Stimulated activated CD8-positive, alpha-beta memory T cell treated with anti-CD3 and anti-CD28 coated beads, Interleukin-7, amount 100 ng/mL, for 1 hour (primary cell): ENCODE results near the gene MLLT6.
"Not testable (repeated sequence)": the region's sequence is repeated elsewhere in the genome, so short reads cannot be mapped to it uniquely, and the experiment has no call there.

Experiments used
- DNase-seq, 2 donors: peaks; one replicate each; pipeline ENCODE4 v3.0.0-alpha.2; 2020; ENCODE audit warnings: low read depth in 2 of 2

The MLLT6 gene

DNA sequence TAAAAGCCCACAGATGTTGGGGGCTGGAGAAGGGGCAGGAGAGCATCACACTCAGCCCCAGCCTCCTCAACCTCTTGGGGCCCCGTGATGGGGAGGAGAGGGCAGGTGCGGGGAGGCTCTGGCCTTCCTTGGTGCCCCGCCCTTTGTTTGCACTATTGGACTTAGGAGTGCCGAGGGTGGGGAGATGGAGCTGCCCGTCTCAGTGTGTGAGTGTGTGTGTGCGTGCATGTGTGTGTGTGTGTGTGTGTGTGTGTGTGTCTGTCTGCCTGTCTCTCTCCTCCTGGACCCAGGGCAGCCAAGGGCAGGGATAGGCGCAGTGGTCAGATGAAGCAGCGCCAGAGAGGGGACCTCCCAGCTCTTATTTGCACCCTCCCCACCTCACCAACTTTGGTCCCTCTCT is 21.1 kb downstream of the MLLT6 start:
- not testable (repeated sequence) for DNase-seq

DNA sequence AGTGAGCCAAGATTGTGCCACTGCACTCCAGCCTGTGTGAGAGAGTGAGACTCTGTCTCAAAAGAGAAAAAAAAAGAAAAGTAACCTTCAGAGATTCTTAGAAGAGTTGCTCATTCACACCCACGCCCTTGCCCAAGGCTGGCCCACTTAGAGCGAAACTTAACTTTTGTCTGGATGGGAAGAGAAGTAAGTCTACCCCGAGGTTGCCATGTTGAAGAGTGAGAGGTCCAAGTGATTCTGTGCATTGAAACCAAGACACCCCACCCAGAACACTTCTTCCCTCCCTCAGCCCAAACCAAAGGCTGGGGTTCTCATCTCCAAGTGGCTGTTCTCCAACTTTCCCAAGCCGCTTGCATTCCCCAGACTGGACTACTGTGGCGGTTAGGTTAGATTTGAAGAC is 22.7 kb downstream of the MLLT6 start:
- peak in 1 of 2 donors; percentile 40 for DNase-seq

DNA sequence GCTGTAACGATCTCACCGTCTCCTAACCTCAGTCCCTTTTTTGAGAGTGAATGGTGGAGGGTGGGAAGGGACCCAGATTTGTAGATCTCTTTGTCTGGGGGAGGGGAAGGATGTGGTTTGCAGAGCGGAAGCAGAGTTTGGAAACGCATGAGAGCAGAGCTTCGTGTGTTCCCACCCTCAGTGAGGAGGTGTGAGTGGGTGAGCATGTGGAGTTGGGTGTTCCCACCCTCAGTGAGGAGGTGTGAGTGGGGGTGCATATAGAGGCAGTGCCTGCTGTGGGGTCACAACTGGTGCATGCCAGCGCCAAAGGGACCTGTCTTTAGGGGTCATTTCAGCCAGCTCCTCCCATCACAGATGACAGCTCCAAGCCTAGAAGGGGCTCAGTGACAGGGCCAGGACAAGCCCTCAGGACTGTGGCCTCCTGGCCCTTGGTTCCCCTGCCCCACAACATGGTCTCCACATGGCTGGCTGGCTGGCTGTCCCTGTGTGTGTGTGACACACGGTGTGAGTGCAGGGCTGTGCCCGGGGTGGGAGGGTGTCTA is 23.3 kb downstream of the MLLT6 start:
- peak; percentile 41 to 48 for DNase-seq

DNA sequence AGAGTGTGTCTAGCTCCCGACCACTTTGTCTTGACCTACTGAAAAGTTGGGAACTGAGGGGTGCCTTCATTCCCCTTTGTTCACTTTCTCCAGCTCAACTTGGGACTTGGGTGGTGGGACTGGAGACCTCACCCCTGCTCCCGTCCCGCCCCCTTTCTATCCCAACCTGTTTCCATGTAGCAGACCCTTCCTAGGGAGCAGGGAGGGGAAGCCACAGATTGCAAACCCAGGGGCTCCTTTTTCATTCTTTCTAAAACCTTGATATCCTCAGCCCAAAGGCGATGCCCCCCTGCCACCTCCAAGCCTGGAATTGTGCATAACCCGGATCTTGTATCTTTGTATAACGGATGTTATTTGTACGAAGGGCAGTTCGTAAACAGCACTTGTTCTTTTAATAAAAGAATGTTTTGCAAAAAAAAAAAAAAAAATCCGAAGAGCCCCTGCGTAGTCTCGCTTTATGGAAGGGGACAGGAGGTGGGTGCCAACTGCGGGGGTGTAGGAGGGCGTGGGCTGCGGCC is 24.4 kb downstream of the MLLT6 start:
- no peak for DNase-seq

DNA sequence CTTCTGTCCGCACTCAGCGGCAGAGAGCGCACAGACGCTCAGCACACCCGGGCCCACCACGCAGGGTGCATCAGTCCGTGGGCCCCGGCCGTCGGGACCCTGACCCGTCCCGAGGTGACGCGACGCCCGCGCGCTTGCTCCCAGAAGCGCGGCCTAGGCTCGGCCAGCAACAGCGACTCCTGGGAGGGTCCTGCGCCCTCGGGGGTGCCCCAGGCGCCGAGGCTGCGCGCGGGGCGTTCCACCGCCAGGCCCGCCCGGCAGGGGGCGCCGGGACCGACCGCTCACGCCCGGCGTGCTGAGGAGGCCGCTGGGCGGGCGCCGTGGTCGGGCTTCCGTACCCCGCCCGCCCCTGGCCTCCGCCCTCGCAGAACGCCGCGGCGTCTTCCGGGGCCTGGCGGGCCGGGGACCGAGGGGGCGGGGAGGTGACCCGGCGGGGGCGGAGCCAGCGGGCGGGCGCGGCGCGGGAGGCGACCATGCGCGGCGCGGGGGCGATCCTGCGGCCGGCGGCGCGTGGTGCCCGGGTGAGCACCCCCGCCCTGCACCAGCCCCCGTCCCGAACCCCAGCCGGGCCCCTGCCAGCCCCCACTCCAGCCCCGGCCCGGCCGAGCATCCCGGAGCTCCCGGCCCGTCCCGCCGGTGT is 24.9 kb downstream of the MLLT6 start, which contains the start of gene CISD3:
CISD3 (plus strand) TSS at position 456 of the 640 bp plus-strand sequence; CDS start at position 474, 18 bp downstream.
- DNase-seq: peak; percentile 71

DNA sequence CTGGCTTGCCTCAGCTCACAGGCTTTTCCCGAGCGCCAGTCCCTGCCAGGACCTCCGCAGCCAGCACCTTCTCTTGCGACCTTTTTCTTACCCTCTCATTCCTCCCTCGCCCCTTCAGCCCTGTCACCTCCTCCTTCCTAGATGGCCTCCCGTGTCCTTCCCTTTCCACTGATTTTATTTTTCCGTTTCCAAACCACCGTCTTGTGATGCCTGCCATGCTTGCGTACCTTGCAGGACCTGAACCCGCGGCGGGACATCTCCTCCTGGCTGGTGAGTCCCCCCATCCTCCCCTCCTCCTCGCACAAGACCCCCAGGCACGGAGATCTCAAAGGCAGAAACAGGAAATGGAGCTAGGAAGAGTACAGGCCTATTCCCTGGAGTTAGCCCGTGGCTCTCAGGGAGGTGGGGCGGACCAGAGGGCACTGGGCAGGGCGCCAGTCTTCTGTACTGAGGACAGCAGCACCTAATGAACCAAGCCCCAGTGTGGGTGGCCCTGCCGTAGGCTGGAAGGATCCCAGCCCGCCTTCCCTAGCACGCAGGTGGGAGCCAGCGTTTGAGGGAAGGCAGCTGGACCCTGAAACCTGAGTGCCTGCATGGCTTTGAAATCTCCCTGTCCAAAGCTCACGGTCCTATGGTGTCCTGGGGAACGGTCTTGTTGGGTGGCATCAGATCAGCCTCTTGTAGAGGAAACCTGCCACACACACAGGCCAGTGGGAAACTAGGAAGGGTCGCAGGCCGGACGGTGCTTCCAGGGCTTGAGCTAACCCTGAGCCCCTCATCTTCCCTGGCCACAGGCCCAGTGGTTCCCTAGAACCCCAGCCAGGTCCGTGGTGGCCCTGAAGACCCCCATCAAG is 25.7 kb downstream of the MLLT6 start:
- no peak for DNase-seq

DNA sequence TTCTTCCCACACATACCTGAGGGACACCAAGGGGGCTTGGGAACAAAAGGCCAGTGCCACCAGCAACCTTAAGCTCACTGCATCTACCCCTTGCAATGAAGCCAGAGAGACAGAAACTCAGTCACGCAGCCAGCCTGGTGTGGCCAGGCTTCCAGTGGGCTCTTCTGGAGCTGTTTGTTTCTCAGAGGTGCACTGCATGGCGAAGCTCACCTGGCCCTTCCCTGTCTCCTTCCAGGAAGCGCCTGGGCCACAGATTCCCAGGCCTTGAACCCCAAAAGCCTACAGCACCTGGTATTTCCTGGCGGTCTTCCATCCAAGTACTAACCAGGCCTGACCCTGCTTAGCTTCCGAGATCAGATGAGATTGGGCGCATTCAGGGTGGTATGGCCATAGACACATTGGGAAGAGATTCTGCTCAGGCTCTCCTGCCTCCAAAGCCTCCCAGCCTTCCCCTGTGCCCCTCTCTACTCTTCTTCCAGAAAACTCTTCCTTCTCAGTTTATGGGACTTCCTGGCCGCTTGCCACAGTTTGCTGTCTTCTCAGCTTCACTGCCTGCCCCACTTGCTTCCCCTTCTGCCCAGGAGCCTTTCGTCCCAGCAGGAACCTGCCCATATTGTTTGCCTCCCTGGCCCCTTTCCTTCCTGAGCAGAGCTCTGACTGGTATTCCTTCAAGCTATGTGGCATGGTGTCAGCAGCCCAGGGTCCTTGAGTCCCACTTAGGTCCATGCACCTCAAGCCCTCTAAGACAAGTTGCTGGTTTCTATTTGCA is 26.6 kb downstream of the MLLT6 start:
- no peak for DNase-seq

DNA sequence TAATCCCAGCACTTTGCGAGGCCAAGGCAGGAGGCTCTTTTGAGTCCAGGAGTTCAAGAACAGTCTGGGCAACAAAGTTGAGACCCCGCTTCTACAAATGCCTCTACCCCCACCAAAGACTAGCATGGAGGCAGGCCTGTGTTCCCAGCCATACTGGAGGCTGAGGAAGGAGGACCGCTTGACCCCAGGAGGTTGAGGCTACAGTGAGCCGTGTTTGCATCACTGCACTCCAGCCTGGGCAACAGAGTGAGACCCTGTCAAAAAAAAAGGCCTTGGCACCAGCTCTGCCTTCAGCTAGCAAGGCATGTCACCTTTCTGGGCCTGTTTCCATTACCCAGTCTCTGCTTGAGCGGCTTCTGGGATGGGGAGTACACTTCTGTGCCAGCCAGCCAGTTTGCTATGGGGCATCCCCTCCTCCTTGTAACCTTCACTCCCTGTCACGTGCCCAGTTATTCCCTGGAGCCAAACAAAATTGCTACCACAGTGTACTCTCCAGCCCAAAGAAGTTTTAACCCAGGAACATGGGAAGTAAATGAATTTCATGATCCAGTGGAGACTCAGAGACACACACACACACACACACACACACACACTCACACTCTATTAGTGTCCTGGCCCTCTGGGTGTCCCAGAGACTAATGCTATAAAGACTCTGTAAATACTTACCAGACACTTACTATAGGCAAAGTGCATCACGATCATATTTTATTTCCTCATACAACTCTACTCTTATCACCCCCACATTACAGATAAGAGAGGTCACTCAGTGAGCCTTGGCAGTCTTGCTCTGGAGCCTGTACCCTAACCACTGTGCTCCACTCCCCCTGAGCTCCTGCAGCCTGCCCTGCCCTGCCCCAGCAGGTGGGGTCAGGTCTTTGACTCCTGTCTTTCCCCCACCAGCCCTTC is 27.6 kb downstream of the MLLT6 start:
- no peak for DNase-seq

DNA sequence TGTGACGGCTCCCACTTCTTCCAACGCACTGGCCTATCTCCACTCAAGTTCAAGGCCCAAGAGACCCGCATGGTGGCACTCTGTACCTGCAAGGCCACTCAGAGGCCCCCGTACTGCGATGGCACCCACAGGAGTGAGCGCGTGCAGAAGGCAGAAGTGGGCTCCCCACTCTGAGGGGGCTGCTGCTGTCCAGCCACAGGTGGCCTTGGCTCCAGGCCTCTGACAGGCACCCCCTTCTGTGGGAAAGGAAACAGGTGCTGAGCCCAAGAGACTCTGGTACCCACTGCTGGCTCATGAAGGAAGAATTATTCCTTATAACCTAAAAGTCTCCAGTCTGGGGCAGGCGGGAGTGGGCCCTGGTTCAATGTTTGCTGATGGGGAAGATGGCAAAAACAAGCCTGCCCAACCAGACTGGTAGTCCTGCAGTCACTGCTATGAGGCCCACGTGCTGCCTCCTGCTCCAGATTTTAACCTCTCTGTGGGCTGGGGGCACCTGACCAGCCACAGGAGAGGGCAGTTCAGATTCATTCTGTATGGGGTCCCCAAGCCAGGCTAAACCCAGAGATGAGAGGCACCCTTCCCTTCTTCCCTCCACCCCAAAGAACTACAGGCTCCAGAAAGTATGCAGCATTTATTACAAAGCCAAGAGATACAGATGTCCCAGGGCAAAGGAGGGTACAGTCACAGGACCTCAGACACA is 28.4 kb downstream of the MLLT6 start:
- DNase-seq: no peak

DNA sequence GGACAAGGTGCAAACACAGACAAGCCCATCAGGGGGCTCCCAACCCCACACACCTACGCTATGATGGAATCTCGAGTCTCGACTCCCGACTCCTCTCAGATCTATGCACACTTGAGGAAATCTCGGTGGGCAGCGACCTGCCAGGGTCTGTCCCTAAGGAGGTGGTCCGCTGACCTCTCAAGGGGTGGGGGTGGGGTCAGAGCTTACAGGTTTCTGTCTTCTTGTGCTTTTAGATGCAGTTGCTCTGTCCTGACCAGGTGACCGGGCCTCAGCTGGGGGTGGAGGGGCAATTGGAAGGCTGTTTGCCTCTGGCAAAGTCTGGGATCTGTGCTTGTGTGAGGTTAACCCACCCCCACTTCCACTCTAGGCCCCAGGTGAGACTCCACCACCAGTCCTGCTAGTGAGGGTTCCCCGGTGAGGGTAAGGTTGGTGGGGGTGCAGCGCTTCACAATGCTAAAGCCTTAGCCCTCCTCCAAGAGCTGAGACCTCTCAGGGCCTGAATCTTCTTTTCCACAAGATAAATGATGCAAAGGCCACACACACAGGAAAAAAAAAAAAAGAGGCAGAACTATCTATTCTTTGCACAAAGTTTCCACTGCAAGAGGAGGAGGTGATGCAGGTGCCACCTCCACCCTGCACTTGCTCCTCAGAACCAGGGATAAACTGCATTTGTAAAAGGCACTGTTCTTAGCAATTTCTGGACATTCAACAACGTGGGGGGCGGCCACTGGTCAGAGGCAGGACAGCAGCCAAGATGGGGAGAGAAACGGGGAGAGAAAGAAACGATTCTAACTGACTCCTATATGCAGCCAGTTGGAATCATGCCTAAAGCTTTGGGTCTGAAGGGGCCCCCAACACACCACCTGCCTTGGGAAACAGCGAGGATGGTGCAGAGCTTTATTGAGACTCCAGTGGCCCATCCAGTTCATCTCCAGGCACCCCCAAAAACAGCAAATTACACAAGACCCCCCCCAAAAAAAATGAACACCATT is 29.2 kb downstream of the MLLT6 start:
- no peak for DNase-seq

DNA sequence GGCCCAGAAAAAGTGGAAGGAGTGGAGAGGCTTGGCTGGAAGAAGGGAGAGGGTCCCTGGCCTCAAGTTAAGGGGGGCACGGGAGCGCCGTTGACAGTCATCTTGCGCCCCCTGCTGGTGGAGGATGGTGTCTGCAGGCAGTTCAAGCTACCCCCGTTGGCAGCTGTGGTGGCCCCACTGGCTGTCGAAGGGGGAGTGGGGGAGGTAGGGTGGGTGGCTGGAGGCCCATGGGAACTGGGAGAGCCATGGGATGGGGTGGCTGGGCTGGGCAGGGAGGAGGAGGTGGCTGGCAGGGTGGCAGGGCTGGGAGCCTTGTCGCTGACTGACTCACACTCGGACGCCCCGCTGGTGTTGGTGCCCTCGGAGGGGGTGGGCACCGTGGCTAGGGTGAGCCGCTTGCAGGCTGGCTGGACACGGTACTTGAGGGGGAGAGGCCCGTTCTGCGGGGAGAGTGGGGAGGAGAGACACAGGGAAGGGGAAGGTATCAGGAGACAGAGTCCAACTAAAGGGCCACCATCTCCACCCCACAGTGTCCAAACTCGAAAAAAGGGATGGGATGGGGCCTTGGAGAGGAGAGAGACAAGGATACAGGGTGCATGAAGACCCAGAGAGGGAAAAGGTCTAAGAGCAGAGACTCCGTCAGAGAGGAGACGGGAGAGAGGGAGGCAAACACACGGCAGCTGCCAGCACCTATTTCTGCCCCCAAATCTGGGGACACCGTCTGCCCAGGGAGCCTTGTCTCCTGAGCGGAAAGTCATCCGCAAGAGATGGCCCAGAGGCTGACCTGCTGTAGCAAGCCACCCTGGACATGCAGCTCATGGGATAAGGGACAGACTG is 30.3 kb downstream of the MLLT6 start:
- DNase-seq: peak; percentile 61 to 68

DNA sequence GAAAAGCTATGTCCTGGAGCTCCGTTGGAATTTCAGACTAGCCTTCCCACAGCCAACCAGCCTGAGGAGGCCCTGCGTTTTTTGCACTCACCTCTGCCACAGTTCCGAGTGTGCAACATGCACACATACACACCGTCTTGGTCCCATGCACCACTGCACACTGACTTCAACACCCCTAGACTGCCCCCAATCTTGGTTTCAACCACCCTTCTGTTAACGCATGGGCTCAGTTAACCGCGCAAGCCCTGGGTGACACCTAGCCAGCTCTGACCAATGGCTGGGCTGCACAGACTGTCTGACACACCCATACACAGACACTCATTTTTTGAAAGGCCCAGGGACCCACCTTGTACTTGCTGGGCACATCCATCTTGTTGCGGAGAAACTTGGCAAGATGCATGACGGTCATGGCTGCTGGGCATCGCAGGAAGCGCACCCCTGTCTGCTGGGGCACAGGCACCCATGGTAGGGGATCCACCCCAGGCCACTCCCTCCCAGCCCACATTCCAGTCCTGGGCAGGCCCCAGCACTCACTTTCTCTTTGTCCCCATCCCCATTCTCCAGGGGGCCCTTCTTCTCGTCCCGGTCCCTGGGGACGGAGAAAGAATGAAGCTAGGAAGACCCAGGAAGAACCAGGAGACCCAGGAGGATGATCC is 33.1 kb downstream of the MLLT6 start:
- DNase-seq: no peak

DNA sequence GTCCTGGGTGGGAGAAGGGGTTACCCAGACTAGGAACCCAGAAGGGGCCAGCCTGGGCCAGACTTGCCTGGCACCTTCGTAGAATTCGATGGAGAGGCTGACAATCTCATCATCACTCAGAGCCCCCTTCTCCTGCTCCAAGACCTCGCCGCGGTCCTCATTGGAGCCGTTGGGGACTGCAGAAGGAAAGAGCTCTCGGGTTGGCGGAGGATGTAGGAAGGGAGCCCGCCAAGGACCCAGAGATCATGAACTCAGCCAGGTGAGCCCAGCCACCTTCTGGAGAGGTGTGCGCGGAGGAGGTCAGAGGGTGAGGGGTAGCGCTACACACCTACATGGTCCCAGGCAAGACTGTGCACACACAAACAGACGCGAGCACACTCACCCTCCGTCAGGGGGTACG is 33.6 kb downstream of the MLLT6 start:
- no peak for DNase-seq

DNA sequence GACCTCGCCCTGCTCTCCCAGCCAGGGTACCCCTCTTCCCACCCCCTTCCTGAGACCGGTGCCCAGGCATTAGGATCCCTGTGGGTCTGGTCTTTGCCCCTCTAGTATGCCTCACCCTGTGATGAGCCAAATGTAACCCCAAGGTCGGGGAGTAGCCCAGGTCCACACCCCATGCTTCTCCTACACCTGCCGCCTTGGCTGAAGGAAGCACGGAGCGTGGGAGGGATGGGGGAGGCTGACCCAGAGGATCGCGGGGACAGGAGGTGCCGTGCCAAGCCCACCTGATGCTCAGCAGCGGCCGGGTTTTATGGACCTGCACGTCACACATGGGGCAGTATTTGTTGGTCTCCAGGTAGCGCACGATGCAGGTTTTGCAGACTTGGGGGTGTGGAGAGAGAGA is 34.2 kb downstream of the MLLT6 start:
- DNase-seq: no peak

DNA sequence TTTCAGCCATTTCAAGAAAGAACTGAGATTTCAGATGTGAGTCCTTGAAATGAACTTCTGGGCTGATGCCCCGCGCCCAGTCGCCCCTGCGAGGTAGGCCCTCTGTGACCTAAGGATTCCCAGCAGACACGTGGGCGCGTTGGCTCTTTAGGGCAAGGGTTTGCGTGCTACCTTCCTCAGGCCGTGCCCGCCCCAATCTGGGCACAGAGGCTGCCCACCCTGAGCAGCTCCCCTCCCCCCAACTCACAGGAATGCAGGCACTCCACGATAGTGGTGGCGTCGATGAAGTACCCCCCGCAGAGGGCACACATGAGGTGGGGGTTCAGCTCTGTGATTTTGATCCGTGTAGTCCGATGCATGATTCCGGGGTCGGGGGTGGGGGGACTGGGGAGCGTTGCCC is 35.0 kb downstream of the MLLT6 start:
- no peak for DNase-seq

DNA sequence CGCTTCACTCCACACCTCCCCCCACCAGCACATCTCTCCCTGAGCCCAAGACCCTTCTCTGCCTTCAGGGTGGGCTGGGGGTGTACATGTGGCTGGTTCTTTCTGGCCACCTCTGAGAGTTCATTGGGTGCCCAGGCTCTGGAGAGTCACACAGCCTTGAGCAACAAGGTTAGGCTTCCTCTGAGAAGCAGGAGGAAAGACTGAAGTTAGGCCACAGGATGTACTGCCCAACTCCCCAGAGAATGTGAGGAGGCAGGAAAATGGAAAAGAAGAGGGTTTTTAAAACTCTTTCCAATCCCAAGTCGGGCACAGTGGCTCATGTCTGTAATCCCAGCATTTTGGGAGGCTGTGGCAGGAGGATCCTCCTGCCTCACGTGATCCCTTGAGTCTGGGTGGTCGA is 35.7 kb downstream of the MLLT6 start:
- no peak for DNase-seq

DNA sequence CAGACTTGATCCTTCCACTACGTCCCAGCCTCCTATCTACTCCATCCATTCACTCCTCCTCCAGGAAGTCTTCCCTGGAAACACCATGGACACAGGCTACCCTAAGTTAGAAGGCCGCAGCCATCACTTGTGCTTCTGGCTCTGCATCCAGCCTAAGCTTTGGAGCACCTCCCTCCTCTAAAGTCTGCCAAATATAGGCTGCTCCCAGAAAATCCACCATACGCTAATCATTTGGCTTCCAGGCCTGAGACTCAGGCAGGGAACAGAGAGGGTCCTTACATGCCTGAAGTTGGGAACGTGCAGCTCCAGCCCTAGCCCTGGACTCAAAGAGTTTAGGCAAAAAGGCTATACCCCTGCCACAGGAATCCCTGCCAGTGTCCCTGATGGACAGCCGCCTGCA is 36.4 kb downstream of the MLLT6 start:
- DNase-seq: no peak
